CD14-positive monocyte (primary cell): ENCODE results near the gene ATXN7L1. TPM values are rescaled to one million over a fixed set of nuclear protein-coding genes. Genes with fewer than 3 reads are reported as not detected.

Source experiments
- DNase-seq, 3 donors: peaks; one replicate each; pipeline ENCODE4 v3.0.0-alpha.2; 2011 to 2022
- H2AFZ ChIP-seq: 2 replicates; pipeline ENCODE4 v1.6.0; 2012; ENCODE audit warnings: mild to moderate bottlenecking, low read depth, low read length, inconsistent platforms; ENCODE audit not compliant: insufficient read depth, poor library complexity, severe bottlenecking
- H3K27ac ChIP-seq, 2 donors: 1 replicate in 1 of 2; 2 replicates in 1 of 2; pipeline ENCODE4 v1.5.1; 2012 to 2013; ENCODE audit warnings: low read length in 2 of 2, control low read depth in 1 of 2, inconsistent platforms in 1 of 2, low read depth in 1 of 2, mild to moderate bottlenecking in 1 of 2
- H3K27me3 ChIP-seq, 2 donors: one replicate each; pipeline versions ENCODE4 v1.6.0 to v1.6.1; 2011 to 2013; ENCODE audit warnings: low read length in 2 of 2; ENCODE audit not compliant: control insufficient read depth in 2 of 2, insufficient read depth in 2 of 2
- H3K36me3 ChIP-seq, 2 donors: replicated peaks in 1 of 2; 1 replicate in 1 of 2; 2 replicates in 1 of 2; pipeline versions ENCODE4 v1.5.1 to v1.6.1; 2012 to 2013; ENCODE audit warnings: low read length in 2 of 2, control low read depth in 1 of 2, inconsistent platforms in 1 of 2, mild to moderate bottlenecking in 1 of 2; ENCODE audit not compliant: insufficient read depth in 2 of 2, control insufficient read depth in 1 of 2
- H3K4me1 ChIP-seq, 2 donors: 1 replicate in 1 of 2; 2 replicates in 1 of 2; pipeline versions ENCODE4 v1.5.1 to v1.6.1; 2012 to 2013; ENCODE audit warnings: low read length in 2 of 2, control low read depth in 1 of 2, inconsistent platforms in 1 of 2, mild to moderate bottlenecking in 1 of 2, moderate library complexity in 1 of 2; ENCODE audit not compliant: insufficient read depth in 2 of 2, control insufficient read depth in 1 of 2
- H3K4me2 ChIP-seq: replicated peaks from 2 replicates; pipeline ENCODE3; 2012; ENCODE audit warnings: low read length, moderate library complexity, mild to moderate bottlenecking; ENCODE audit not compliant: poor library complexity, severe bottlenecking; ENCODE audit errors: extremely low read depth
- H3K4me3 ChIP-seq, 3 experiments: fragments of 200-600 bp in 1 of 3; sonication (generic) in 1 of 3; replicated peaks in 1 of 3; 1 replicate in 2 of 3; 2 replicates in 1 of 3; pipeline ENCODE4 v1.5.1; 2011 to 2013; ENCODE audit warnings: low read length in 3 of 3, mild to moderate bottlenecking in 3 of 3, control low read depth in 2 of 3, low read depth in 2 of 3, inconsistent platforms in 1 of 3, moderate library complexity in 1 of 3
- H3K79me2 ChIP-seq: 2 replicates; pipeline ENCODE4 v1.6.0; 2012; ENCODE audit warnings: mild to moderate bottlenecking, control low read depth, inconsistent platforms, low read length, moderate library complexity; ENCODE audit not compliant: insufficient read depth
- H3K9ac ChIP-seq: 2 replicates; pipeline ENCODE4 v1.6.0; 2017; ENCODE audit warnings: low read length, mild to moderate bottlenecking; ENCODE audit not compliant: insufficient read depth, poor library complexity, severe bottlenecking
- H3K9me3 ChIP-seq, 2 donors: replicated peaks in 1 of 2; 1 replicate in 1 of 2; 2 replicates in 1 of 2; pipeline versions ENCODE4 v1.5.1 to v1.6.1; 2012 to 2013; ENCODE audit warnings: low read length in 2 of 2, control low read depth in 1 of 2; ENCODE audit not compliant: control insufficient read depth in 1 of 2, insufficient read depth in 1 of 2
- H4K20me1 ChIP-seq: 2 replicates; pipeline ENCODE4 v1.6.0; 2012; ENCODE audit warnings: mild to moderate bottlenecking, low read length, control low read depth, moderate library complexity; ENCODE audit not compliant: insufficient read depth
- H3K27ac Mint-ChIP-seq, 7 donors: one replicate each; pipeline ENCODE4 v1.8.0; 2020; ENCODE audit warnings: mild to moderate bottlenecking in 7 of 7, mixed read lengths in 7 of 7, moderate library complexity in 6 of 7, inconsistent platforms in 2 of 7
- H3K27me3 Mint-ChIP-seq, 3 donors: one replicate each; pipeline ENCODE4 v1.8.0; 2021 to 2022; ENCODE audit warnings: low read depth in 3 of 3, mild to moderate bottlenecking in 3 of 3, mixed read lengths in 3 of 3, moderate library complexity in 3 of 3, inconsistent platforms in 1 of 3
- H3K36me3 Mint-ChIP-seq, 2 donors: one replicate each; pipeline ENCODE4 v1.8.0; 2020; ENCODE audit warnings: mixed read lengths in 2 of 2, inconsistent platforms in 1 of 2, mild to moderate bottlenecking in 1 of 2
- H3K4me1 Mint-ChIP-seq: one replicate; pipeline ENCODE4 v1.8.0; 2020; ENCODE audit warnings: mild to moderate bottlenecking, mixed read lengths
- H3K4me3 Mint-ChIP-seq, 2 donors: one replicate each; pipeline ENCODE4 v1.8.0; 2020; ENCODE audit warnings: mild to moderate bottlenecking in 2 of 2, mixed read lengths in 2 of 2, moderate library complexity in 1 of 2
- H3K9me3 Mint-ChIP-seq, 7 donors: one replicate each; pipeline ENCODE4 v1.8.0; 2020 to 2022; ENCODE audit warnings: mixed read lengths in 7 of 7, mild to moderate bottlenecking in 6 of 7, moderate library complexity in 6 of 7, inconsistent platforms in 2 of 7
- WGBS: methylation state at CpG from one replicate; pipeline ENCODE4 v1.1.5; 2013; ENCODE audit warnings: missing lambda C conversion rate; ENCODE audit not compliant: insufficient coverage; 5-methylcytosine and 5-hydroxymethylcytosine counted together
- intact Hi-C, 2 donors: fragments of 100-400 bp; cut with micrococcal nuclease; formaldehyde crosslinking; loops; one replicate each; pipeline versions ENCODE4 v1.15.0 to v1.15.1; 2023
- polyA plus RNA-seq, 3 donors: library from polyadenylated mRNA; depleted of rRNA in 1 of 3; unstranded in 2 of 3; stranded (reverse) in 1 of 3; fragments of 300-500 nt in 2 of 3; fragments of >200 nt in 1 of 3; fragmentation: Illumina TruSeq in 2 of 3; gene quantifications; 1 replicate in 2 of 3; 2 replicates in 1 of 3; pipeline ENCODE4 v1.2.3, GENCODE V29; 2012 to 2021
- TF ChIP-seq, protein P1 (sequence below): fragments of 200-600 bp; IDR thresholded peaks from one replicate; pipeline ENCODE4 v1.8.0; 2022; ENCODE audit warnings: antibody characterized with exemption, mild to moderate bottlenecking

Gene ATXN7L1
- polyA plus RNA-seq, 3 donors, result 4.5 to 12.2 (median 11.2) TPM

DNA sequence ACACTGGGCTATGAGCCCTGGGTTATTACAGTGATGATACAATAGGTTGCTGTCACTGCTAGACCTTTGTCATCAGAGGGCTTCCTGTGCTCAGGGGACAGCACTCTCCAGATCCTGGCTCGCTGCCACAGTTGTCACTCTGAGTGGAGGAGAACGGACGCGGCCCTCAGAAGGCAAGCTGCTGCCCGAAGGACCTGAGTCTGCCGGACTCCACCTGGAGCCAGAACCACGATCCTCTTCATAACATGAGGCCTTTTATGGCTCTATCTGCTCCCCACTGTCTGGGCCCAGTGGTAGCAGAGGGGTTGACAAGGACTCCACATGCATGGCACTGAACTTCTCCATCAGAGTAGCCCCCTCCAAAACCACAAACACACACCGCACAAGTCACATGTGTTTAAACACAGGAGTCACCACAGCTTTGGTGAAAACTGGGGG is 200.4 kb downstream of the ATXN7L1 start:
- H3K36me3 ChIP-seq, result peaks cover 0 to 15% of the 10 kb centered on the region in 2 donors
- H3K4me1 ChIP-seq, result peaks cover 59 to 64% of the 10 kb centered on the region in 2 donors
- 0% methylated on average over 5 of the region's 8 CpGs for WGBS
- H4K20me1 ChIP-seq, result peaks cover 28% of the 10 kb centered on the region
- H3K27me3 ChIP-seq, result no peaks in the 10 kb centered on the region
- peak overlapping the region in 1 of 2 donors; percentile 57 for H3K4me3 Mint-ChIP-seq
- peak overlapping the region; percentile 8 to 96 for H3K27ac ChIP-seq
- peaks cover 68% of the 10 kb centered on the region for H3K4me1 Mint-ChIP-seq
- intact Hi-C loops, result loop anchor here in 1 of 2 donors (10.0 kb wide), 1 partner anchor 129 kb away; no protein-coding TSS in a partner anchor
- H3K27me3 Mint-ChIP-seq, result no peaks in the 10 kb centered on the region
- H2AFZ ChIP-seq, result no peak overlapping the region
- H3K4me3 ChIP-seq, result peak overlapping the region in 1 of 3 experiments; percentile 39
- peaks cover 11 to 21% of the 10 kb centered on the region in 2 donors for H3K36me3 Mint-ChIP-seq
- H3K79me2 ChIP-seq, result peaks cover 84% of the 10 kb centered on the region
- peak overlapping the region; percentile 33 for H3K4me2 ChIP-seq
- DNase-seq, result peak; percentile 49 to 82 (median 76)
- TF ChIP-seq, protein P1, sequence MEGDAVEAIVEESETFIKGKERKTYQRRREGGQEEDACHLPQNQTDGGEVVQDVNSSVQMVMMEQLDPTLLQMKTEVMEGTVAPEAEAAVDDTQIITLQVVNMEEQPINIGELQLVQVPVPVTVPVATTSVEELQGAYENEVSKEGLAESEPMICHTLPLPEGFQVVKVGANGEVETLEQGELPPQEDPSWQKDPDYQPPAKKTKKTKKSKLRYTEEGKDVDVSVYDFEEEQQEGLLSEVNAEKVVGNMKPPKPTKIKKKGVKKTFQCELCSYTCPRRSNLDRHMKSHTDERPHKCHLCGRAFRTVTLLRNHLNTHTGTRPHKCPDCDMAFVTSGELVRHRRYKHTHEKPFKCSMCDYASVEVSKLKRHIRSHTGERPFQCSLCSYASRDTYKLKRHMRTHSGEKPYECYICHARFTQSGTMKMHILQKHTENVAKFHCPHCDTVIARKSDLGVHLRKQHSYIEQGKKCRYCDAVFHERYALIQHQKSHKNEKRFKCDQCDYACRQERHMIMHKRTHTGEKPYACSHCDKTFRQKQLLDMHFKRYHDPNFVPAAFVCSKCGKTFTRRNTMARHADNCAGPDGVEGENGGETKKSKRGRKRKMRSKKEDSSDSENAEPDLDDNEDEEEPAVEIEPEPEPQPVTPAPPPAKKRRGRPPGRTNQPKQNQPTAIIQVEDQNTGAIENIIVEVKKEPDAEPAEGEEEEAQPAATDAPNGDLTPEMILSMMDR, result no peak
- no peaks in the 10 kb centered on the region for H3K9me3 ChIP-seq
- H3K27ac Mint-ChIP-seq, result peak overlapping the region; percentile 43 to 98 (median 76)
- H3K9ac ChIP-seq, result peak overlapping the region; percentile 0
- no peaks in the 10 kb centered on the region for H3K9me3 Mint-ChIP-seq

DNA sequence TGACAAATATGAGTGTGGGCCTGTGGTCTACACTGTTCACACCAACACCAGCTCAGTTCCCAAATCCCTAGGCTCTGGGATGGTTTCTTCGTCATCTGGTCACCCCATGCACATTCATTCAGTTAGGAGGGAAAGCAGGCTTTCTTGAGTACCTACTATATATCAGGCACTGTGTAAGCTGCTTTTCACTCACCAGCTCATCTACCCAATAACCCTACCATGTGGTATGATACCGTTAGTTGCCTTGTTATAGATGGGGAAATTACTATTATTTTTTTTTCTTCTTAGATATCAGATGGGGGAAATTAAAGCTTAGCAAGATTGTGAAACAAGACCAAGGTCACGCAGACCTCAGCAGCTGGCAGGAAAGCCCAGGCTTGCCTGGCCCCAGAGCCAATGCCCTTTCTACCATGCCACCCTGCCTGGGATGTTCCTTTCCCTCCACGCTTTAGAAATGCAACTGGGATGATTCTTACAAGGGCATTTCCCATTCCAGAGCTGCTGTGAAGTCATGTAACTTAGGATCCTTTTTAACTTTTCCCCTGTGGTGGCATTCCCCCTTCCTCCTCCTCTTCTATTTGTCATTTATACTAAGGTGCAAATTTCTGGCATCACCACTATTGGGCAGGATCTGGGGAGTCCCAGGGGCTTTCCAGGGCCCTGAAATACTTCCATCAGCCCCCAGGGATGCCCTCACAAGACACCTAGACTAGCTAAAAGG is 202.0 kb downstream of the ATXN7L1 start:
- Histone ChIP-seq H3K27me3 (no peaks in the 10 kb centered on the region), H3K27ac (peak overlapping the region in 1 of 2 donors; percentile 50), H3K9me3 (no peaks in the 10 kb centered on the region), H4K20me1 (peaks cover 28% of the 10 kb centered on the region), H3K79me2 (peaks cover 92% of the 10 kb centered on the region), H3K9ac (peak overlapping the region; percentile 1), H3K4me3 (no peak overlapping the region), H3K36me3 (peaks cover 2 to 24% of the 10 kb centered on the region in 2 donors), H2AFZ (no peak overlapping the region), H3K4me2 (no peak overlapping the region), H3K4me1 (peaks cover 56 to 60% of the 10 kb centered on the region in 2 donors)
- intact Hi-C loops, result loop anchor here in 1 of 2 donors (10.0 kb wide), 1 partner anchor 130 kb away; no protein-coding TSS in a partner anchor
- Mint-ChIP-seq H3K27me3 (no peaks in the 10 kb centered on the region), H3K9me3 (no peaks in the 10 kb centered on the region), H3K36me3 (peaks cover 19 to 30% of the 10 kb centered on the region in 2 donors), H3K4me3 (no peak overlapping the region), H3K4me1 (peaks cover 62% of the 10 kb centered on the region), H3K27ac (peak overlapping the region in 6 of 7 donors; percentile 15 to 84 (median 44))
- 0% methylated on average over 1 of the region's 4 CpGs for WGBS
- TF ChIP-seq, protein P1, result no peak
- peak in 2 of 3 donors; percentile 10 to 80 for DNase-seq
